NCI-H510A (cell line): ENCODE data around the gene EGFR.

Experiments used
- DNase-seq: peaks from one replicate; lab custom pipeline; 2025; lab: John Stamatoyannopoulos, UW

EGFR gene

GRCh38 chr7:55212176-55212575, 193.4 kb downstream of the EGFR start:
- no peak for DNase-seq

- DNase-seq: no peak
Observed at GRCh38 chr7:55212838-55213237, 194.0 kb downstream of the EGFR start.

GRCh38 chr7:55214707-55215106, 195.9 kb downstream of the EGFR start:
- DNase-seq: no peak

GRCh38 chr7:55223023-55223422, 204.2 kb downstream of the EGFR start:
- no peak for DNase-seq

- DNase-seq: no peak
Observed at GRCh38 chr7:55224111-55224510, 205.3 kb downstream of the EGFR start.

GRCh38 chr7:55224810-55225209, 206.0 kb downstream of the EGFR start:
- DNase-seq: no peak

- DNase-seq: no peak
Observed at GRCh38 chr7:55230014-55230413, 211.2 kb downstream of the EGFR start.

- no peak for DNase-seq
Observed at GRCh38 chr7:55231736-55232280, 213.0 kb downstream of the EGFR start.

GRCh38 chr7:55233001-55233400, 214.2 kb downstream of the EGFR start:
- no peak for DNase-seq

- no peak for DNase-seq
Observed at GRCh38 chr7:55234408-55234807, 215.6 kb downstream of the EGFR start.

GRCh38 chr7:55235115-55235514, 216.3 kb downstream of the EGFR start:
- DNase-seq: no peak

- DNase-seq: no peak
Observed at GRCh38 chr7:55235801-55236200, 217.0 kb downstream of the EGFR start.

- DNase-seq: no peak
Observed at GRCh38 chr7:55236476-55236875, 217.7 kb downstream of the EGFR start.

- no peak for DNase-seq
Observed at GRCh38 chr7:55237156-55237893, 218.5 kb downstream of the EGFR start.

- no peak for DNase-seq
Observed at GRCh38 chr7:55239406-55239805, 220.6 kb downstream of the EGFR start.

- DNase-seq: no peak
Observed at GRCh38 chr7:55240418-55241142, 221.8 kb downstream of the EGFR start.

GRCh38 chr7:55241958-55242357, 223.1 kb downstream of the EGFR start:
- no peak for DNase-seq

- no peak for DNase-seq
Observed at GRCh38 chr7:55242613-55243012, 223.8 kb downstream of the EGFR start.

GRCh38 chr7:55244006-55244745, 225.4 kb downstream of the EGFR start:
- DNase-seq: no peak

- no peak for DNase-seq
Observed at GRCh38 chr7:55245271-55245723, 226.5 kb downstream of the EGFR start.

- DNase-seq: no peak
Observed at GRCh38 chr7:55246171-55246570, 227.4 kb downstream of the EGFR start.

- no peak for DNase-seq
Observed at GRCh38 chr7:55247428-55247827, 228.6 kb downstream of the EGFR start.

- DNase-seq: no peak
Observed at GRCh38 chr7:55248526-55248925, 229.7 kb downstream of the EGFR start.
